Nephron (organoid): ENCODE data around the gene NKIRAS1.
A peak's percentile ranks its signal among the peaks of the same experiment; 100 is the strongest.
"Not testable (repeated sequence)": the region's sequence is repeated elsewhere in the genome, so short reads cannot be mapped to it uniquely, and the experiment has no call there.

Experiments used
- H3K27ac Mint-ChIP-seq, 3 experiments: 2 replicates each; pipeline ENCODE4 v1.8.0; 2020; ENCODE audit warnings: mixed read lengths in 3 of 3, mild to moderate bottlenecking in 2 of 3, moderate library complexity in 1 of 3
- H3K27me3 Mint-ChIP-seq: 2 replicates; pipeline ENCODE4 v1.8.0; 2021; ENCODE audit warnings: low read depth, mild to moderate bottlenecking, moderate library complexity, mixed read lengths
- H3K36me3 Mint-ChIP-seq: 2 replicates; pipeline ENCODE4 v1.8.0; 2020; ENCODE audit warnings: low read depth, mixed read lengths
- H3K4me1 Mint-ChIP-seq: 2 replicates; pipeline ENCODE4 v1.8.0; 2020; ENCODE audit warnings: mixed read lengths
- H3K4me3 Mint-ChIP-seq, 3 experiments: 2 replicates each; pipeline ENCODE4 v1.8.0; 2020; ENCODE audit warnings: mild to moderate bottlenecking in 3 of 3, mixed read lengths in 3 of 3, moderate library complexity in 2 of 3
- H3K9me3 Mint-ChIP-seq: 2 replicates; pipeline ENCODE4 v1.8.0; 2020; ENCODE audit warnings: mixed read lengths
- TF ChIP-seq, protein P1 (sequence below), 3 experiments: fragments of 200-600 bp; sonication (generic); IDR thresholded peaks; one replicate each; pipeline ENCODE4 v1.5.0; 2021; ENCODE audit warnings: antibody characterized with exemption in 3 of 3; ENCODE audit not compliant: unreplicated experiment in 3 of 3

Gene NKIRAS1

GRCh38 chr3:23926736-23927135 lies 9.9 kb upstream of the NKIRAS1 start:
- peaks cover 3% of the 10 kb centered on the region for H3K27me3 Mint-ChIP-seq

DNA sequence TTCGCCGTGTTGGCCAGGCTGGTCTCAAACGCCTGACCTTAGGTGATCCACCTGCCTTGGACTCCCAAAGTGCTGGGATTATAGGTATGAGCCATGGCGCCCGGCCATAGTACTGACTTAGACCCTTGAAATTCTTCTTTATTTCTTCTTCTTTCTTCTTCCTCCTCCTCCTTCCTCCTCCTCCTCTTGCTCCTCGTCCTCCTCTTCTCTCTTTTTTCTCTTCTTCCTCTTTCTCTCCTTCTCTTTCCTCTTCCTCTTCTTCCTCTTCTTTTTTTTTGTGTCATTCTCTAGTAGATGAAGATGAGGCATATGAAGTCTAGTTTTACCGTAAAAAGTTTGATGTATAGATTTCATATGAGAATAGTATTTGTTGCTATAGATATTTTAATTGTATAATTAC lies 9.5 kb upstream of the NKIRAS1 start:
- Mint-ChIP-seq H3K27ac (no peak overlapping the region), H3K4me3 (no peak overlapping the region), H3K4me1 (peaks cover 7% of the 10 kb centered on the region), H3K27me3 (peaks cover 1% of the 10 kb centered on the region), H3K9me3 (no peaks in the 10 kb centered on the region), H3K36me3 (peaks cover 33% of the 10 kb centered on the region)
- TF ChIP-seq, protein P1, sequence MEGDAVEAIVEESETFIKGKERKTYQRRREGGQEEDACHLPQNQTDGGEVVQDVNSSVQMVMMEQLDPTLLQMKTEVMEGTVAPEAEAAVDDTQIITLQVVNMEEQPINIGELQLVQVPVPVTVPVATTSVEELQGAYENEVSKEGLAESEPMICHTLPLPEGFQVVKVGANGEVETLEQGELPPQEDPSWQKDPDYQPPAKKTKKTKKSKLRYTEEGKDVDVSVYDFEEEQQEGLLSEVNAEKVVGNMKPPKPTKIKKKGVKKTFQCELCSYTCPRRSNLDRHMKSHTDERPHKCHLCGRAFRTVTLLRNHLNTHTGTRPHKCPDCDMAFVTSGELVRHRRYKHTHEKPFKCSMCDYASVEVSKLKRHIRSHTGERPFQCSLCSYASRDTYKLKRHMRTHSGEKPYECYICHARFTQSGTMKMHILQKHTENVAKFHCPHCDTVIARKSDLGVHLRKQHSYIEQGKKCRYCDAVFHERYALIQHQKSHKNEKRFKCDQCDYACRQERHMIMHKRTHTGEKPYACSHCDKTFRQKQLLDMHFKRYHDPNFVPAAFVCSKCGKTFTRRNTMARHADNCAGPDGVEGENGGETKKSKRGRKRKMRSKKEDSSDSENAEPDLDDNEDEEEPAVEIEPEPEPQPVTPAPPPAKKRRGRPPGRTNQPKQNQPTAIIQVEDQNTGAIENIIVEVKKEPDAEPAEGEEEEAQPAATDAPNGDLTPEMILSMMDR (IDR thresholded peaks at IDR 0.05; ENCODE audit: unreplicated experiment in 3 of 3) = no peak

More at GRCh38 chr3:23926736-23927135, 9.9 kb upstream of the NKIRAS1 start:
- no peak overlapping the region for H3K27ac Mint-ChIP-seq
- peaks cover 28% of the 10 kb centered on the region for H3K36me3 Mint-ChIP-seq
- no peaks in the 10 kb centered on the region for H3K9me3 Mint-ChIP-seq
- TF ChIP-seq, protein P1 (IDR thresholded peaks at IDR 0.05; ENCODE audit: unreplicated experiment in 3 of 3) = no peak
- peaks cover 7% of the 10 kb centered on the region for H3K4me1 Mint-ChIP-seq
- no peak overlapping the region for H3K4me3 Mint-ChIP-seq

DNA sequence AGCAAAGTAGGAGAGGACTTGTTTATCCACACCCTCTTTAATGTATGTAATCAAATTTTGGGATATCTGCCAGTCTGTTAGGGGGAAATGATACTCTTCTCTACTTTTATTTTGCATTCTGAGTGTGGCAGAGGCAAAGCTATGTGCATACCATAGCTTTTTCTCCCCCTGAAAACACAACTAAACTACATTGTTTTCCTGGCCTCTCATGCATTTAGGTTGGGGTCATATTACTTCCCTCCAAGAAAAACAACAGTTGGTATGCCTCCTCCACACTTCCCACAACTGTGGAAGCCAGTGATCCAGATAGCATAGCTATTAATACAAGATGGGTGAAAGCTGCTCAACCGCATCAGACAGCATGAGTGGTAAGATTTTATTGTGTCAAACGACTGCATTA lies 7.0 kb upstream of the NKIRAS1 start:
- H3K27ac Mint-ChIP-seq = peak overlapping the region; percentile 9 to 62 (median 33)
- peaks cover 21% of the 10 kb centered on the region for H3K4me1 Mint-ChIP-seq
- TF ChIP-seq, protein P1 (IDR thresholded peaks at IDR 0.05; ENCODE audit: unreplicated experiment in 3 of 3) = no peak
- H3K9me3 Mint-ChIP-seq = no peaks in the 10 kb centered on the region
- peaks cover 56% of the 10 kb centered on the region for H3K36me3 Mint-ChIP-seq
- peak overlapping the region in 2 of 3 experiments; percentile 3 to 13 for H3K4me3 Mint-ChIP-seq
- H3K27me3 Mint-ChIP-seq = no peaks in the 10 kb centered on the region

DNA sequence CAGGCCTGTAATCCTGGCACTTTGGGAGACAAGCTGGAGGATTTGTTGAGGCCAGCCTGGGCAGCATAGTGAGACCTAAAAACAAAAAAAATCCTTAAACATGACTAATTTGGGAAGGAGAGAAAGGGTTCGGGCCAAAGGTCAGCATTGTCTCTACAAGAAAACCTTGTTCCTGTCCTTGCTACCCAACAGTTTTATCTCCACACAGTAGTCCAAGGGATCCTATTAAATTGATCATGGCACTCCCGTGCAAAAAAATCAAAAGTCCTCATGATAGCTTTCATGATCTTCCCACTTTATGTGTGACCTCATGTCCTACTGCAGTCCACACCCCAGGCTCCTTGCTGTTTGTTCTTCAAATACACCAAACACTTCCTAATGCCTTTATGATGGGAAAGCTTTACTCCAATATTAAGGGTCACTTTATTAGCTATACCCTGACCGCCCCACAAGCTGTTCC lies 4.3 kb upstream of the NKIRAS1 start:
- no peaks in the 10 kb centered on the region for H3K9me3 Mint-ChIP-seq
- H3K36me3 Mint-ChIP-seq = peaks cover 65% of the 10 kb centered on the region
- H3K4me1 Mint-ChIP-seq = peaks cover 33% of the 10 kb centered on the region
- peak overlapping the region in 1 of 3 experiments; percentile 28 for H3K27ac Mint-ChIP-seq
- H3K4me3 Mint-ChIP-seq = peak overlapping the region in 2 of 3 experiments; percentile 10 to 46
- TF ChIP-seq, protein P1 (IDR thresholded peaks at IDR 0.05; ENCODE audit: unreplicated experiment in 3 of 3) = no peak
- no peaks in the 10 kb centered on the region for H3K27me3 Mint-ChIP-seq

DNA sequence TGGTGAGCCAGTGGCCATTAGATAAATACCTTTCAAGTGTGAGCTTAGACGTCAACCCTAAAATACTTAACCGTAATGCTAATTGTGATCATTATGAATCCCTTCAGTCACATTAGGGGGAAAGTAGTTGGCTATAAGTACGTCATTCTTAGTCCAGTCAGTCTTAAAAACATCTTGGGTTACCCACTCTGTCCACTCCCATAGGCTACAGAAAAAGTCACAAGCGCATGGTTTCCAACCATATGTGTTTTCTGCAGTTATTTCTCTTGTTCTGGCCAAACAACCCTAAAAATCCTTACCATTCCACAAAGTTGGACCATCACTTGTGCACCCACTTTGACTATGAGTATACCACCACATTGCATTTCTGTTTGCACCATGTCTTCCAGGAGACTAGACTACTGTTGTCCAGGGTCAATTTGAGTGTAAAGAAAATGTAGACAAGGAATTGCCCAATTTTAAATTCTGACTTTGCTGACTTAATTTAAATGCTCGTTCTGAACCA lies 3.4 kb upstream of the NKIRAS1 start:
- Mint-ChIP-seq H3K27ac (peak overlapping the region; percentile 38 to 67 (median 61)), H3K4me3 (peak overlapping the region; percentile 100), H3K4me1 (peaks cover 41% of the 10 kb centered on the region), H3K9me3 (no peaks in the 10 kb centered on the region), H3K27me3 (no peaks in the 10 kb centered on the region), H3K36me3 (peaks cover 65% of the 10 kb centered on the region)
- TF ChIP-seq, protein P1 (IDR thresholded peaks at IDR 0.05; ENCODE audit: unreplicated experiment in 3 of 3) = no peak

GRCh38 chr3:23919628-23920027 lies 2.8 kb upstream of the NKIRAS1 start:
- peak overlapping the region; percentile 100 for H3K4me3 Mint-ChIP-seq
- no peaks in the 10 kb centered on the region for H3K27me3 Mint-ChIP-seq
- peaks cover 61% of the 10 kb centered on the region for H3K36me3 Mint-ChIP-seq
- no peaks in the 10 kb centered on the region for H3K9me3 Mint-ChIP-seq
- no peak overlapping the region for H3K27ac Mint-ChIP-seq
- TF ChIP-seq, protein P1 (IDR thresholded peaks at IDR 0.05; ENCODE audit: unreplicated experiment in 3 of 3) = no peak
- H3K4me1 Mint-ChIP-seq = peaks cover 47% of the 10 kb centered on the region

DNA sequence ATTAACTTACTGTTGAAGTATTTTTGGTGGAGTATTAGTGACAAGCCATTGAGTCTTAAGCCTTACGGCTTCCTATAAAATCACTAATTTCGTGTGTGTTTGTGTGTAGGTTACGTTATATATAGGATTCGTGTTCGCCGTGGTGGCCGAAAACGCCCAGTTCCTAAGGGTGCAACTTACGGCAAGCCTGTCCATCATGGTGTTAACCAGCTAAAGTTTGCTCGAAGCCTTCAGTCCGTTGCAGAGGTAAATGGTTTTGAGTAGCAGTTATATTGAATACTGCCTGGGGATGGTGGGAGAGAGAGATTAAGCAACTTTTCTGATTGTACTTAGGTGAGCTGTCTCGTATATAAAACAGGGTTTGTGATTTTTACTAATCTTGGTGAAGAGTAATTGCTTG lies 1.5 kb upstream of the NKIRAS1 start:
- H3K4me3 Mint-ChIP-seq = peak overlapping the region; percentile 100
- H3K9me3 Mint-ChIP-seq, H3K27me3 Mint-ChIP-seq: not testable (repeated sequence)
- peaks cover 58% of the 10 kb centered on the region for H3K36me3 Mint-ChIP-seq
- H3K4me1 Mint-ChIP-seq = peaks cover 50% of the 10 kb centered on the region
- H3K27ac Mint-ChIP-seq = peak overlapping the region; percentile 98 to 100 (median 99)

GRCh38 chr3:23917679-23918303 lies 1.0 kb upstream of the NKIRAS1 start:
- H3K36me3 Mint-ChIP-seq = peaks cover 53% of the 10 kb centered on the region
- not testable (repeated sequence) for H3K27me3 Mint-ChIP-seq, H3K9me3 Mint-ChIP-seq
- peak overlapping the region; percentile 98 to 100 (median 99) for H3K27ac Mint-ChIP-seq
- peaks cover 50% of the 10 kb centered on the region for H3K4me1 Mint-ChIP-seq
- H3K4me3 Mint-ChIP-seq = peak overlapping the region; percentile 100
